ENCODE results near the gene HSDL2.

The HSDL2 gene

GRCh38 chr9:112465352-112465751, 85.4 kb downstream of the HSDL2 start:
- DNase-seq, result no peak

DNA sequence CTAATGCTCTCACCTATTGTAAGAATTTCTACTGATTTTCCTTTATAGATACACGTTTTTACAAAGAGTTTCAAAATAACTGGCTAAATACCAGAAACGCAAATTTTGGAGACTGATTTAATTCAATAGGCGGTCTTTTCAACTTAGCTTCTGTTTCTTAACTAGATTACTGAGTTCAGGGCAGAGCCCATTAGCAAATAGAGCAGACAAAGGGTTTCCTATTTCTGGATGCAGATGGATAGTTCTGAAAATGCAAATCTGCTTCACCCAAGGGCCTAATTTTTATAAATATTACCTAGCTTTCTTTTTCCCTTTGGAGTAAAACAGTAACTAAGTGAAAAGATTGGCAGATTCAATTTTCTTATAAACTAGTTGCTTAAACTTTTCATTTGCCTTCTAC, 93.1 kb downstream of the HSDL2 start:
- no peak for DNase-seq

GRCh38 chr9:112473986-112474385, 94.1 kb downstream of the HSDL2 start:
- no peak for DNase-seq

- DNase-seq, result no peak
Observed at GRCh38 chr9:112475318-112475717, 95.4 kb downstream of the HSDL2 start.

DNA sequence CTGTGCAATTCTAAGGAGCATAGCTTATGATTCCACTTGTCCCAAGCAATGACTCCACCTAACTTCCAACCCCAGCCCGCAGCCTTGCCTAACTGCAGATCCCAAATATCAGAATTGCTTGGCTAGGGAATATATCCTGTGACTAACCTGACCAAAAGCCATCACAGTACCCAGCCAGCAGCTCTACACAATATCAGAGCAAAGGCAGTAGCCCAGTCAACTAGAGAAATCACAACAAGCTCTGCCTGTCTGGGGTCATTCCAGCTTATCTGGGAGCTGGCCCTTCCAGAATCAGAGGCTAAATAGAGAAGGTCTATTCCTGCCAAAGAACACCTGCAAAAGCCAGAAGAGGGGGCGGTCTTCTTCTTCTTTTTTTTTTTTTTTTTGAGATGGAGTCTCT, 97.4 kb downstream of the HSDL2 start:
- no peak for DNase-seq

DNA sequence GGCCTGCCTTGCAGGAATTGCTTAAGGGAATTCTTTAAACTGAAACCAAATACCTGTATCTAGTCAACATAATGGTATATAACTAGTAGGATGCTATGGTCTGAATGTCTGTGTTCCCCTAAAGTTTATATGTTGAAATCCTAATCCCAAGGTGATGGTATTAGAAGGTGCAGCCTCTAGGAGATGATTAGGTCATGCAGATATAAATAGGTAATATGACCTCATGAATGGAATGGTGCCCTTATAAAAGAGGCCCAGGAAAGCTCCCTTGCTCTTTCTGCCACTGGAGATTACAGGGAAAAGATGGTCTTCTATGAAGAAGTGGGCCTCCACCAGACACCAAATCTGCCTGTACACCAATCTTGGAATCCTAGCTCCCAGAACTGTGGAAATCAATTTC, 99.3 kb downstream of the HSDL2 start:
- DNase-seq, result no peak

GRCh38 chr9:112484607-112485006, 104.7 kb downstream of the HSDL2 start:
- DNase-seq, result no peak

- no peak for DNase-seq
Observed at GRCh38 chr9:112485574-112485973, 105.7 kb downstream of the HSDL2 start.

DNA sequence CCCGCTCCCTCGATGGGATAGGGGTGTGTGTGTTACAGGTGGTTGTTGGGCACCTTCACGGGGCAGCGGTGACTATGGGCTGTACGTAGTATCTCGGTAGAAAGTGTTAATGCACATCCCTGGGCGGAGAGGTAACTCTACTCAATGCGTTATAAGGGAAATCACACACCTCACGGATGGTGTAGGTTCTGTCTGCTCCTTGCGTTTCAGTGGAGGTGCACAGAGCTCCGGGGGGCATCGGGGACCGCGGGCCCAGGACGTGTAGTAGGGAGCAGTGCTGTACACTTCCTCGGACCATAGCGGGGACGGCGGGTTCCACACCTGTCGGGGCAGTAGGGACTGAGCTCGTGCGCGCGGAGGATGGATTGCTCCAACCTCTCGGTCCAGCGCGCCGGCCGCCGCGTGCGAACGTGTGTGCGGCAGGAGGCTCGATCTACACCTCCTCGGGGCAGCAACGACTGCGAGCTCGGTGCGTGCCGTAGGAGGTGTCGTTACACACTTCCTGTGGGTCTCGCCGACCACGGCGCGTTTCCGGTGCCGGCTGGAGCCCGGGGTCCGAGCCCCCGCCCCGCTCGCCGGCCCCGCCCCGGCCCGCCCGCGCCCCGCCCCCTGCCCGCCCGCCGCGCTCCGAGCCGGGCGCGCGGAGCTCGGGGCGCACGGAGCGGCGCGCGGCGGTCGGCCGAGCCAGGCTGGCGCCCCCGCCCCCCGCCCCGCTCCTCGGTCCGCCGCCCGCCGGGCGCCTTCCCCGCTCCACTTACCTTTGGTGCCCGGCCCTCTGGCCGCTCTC, 106.5 kb downstream of the HSDL2 start, which contains the start of gene KIAA1958:
Gene KIAA1958, plus strand, starts transcription at position 607 of the 787 bp plus-strand sequence. CDS start 87,254 bp downstream, outside the sequence.
- no peak for DNase-seq

GRCh38 chr9:112487008-112487798, 107.3 kb downstream of the HSDL2 start:
- DNase-seq, result no peak

DNA sequence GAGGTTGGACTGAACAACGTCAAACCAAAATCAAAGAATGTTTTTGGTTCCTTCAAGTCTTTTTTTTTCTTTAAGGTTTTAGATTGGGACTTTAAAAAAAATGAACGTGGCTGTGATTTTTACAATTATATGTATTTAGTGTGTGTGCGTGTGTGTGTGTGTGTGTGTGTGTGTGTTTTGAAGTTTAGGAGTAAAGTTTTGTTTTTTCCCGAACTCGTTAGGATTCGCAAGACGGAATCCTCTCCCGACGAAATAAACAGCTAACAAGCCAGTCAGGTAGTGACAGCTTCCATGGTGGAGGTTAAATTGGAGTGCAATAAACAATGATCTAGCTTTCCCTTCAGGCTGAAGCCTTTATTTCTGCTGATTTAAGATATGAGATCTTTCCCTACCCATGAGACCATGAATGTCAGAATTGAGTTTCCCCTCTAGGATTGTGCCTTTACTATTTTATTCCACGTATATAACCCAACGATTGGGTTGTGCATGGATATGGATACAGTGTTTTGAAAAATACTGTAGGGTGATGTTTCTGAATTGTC, 108.0 kb downstream of the HSDL2 start:
- DNase-seq, result no peak

DNA sequence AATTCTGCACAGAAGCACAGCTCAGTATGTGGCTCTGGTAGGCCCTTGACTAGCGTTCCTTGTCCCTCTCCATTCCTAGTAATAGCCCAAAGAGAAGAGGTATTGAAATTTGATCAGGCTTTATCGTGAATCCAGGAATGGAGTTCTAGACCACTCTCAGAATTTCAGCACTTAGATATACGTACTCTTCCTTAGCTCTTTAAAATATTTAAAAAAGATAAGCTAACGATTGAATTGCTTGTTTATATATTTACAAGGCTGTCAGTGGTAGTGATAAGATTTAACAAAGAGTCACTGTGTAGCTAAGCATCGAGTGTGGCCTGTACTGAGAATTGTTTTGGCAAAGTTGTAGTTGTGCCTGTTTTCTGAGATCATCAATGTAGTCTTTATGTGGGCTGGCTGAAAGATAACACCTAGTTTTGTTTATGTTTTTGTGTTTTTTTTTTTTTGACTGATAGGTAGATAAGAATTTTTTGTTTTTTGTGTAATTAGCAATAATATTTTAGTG, 109.2 kb downstream of the HSDL2 start:
- no peak for DNase-seq

DNA sequence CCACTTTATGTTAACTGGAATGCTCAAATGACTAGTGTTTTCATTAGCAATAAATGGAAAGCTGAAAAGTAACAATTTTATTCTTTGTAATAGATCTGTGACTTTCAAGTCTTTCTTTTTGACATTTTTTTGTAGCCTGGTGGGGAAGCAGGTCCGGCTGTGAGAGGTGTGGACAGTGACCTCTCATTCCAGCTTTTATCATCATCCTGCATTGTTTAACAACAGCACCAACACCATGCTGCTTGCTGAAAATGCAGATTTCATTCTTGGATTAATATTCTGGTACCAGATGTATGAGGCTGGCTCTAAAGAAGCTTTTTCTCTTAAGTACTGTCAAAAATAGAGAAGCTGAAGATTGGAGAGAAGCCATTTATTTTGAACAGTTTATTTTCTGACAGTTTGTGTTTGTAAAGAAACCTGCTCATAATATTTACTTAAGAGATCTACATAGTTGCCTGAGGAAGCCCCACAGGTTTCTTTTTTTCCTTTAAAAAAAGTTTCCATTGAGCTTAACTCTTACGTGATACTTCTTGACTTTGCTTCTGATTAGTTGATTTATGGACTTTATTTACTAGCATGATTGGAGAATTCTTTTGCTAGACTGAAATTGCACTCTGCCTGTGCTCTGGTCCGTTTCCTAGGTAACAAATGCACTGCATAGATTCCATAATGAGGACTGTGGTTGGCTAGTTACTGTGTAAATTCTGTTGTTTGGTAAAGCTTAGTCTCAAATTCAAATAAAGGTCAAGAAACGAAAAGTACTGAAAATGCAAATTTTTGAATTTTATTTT, 110.2 kb downstream of the HSDL2 start:
- DNase-seq, result no peak

DNA sequence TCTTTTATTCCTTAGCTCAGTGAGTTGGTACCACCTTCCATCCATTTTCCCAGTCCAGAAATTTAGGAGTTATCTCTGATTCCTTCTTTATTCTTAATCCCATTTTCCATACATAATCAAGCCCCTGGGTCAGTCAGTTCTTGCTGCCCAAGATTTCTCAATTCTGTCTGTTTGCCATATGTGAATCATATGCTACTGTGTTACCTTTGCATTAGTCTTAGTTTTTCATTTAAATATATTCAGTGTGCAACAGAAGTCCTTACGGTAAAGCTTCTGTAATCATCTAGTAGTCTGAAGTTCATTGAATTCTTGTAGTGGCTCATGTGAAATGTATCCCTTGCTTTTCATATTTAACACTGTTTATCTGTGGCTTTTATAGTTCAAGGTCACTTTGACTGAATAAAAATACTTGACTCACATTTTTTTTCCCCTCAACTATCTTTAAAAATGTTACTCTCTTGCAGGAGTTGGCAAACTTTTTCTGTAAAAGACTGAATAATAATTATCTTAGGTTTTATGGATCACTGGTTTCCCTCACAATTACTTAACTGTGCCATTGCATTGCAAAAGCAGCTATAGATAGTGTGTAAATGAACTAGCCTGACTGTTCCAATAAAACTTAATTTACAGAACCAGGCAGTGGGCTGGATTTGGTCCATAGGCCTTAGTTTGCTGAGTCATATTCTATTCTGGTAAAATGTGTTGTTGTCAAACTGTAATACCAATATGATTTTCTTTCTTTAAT, 113.7 kb downstream of the HSDL2 start:
- DNase-seq, result no peak

DNA sequence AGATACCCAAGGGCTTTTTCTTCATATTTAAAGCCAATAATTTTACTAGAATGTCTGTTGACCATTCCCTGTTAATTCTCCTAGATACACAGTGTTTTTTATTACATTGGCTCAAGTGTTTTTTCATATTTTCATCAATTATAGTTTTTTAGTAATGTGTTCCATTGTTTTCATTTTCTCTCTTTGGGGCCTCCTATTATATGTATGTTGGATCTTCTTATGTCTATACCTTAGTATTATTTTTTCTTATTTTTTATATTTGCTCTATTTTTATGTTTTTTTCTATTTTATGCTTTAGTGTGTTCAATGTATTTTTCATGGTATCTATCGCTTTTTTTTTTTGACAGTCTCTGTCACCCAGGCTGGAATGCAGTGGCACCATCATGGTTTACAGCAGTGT, 114.2 kb downstream of the HSDL2 start:
- no peak for DNase-seq

DNA sequence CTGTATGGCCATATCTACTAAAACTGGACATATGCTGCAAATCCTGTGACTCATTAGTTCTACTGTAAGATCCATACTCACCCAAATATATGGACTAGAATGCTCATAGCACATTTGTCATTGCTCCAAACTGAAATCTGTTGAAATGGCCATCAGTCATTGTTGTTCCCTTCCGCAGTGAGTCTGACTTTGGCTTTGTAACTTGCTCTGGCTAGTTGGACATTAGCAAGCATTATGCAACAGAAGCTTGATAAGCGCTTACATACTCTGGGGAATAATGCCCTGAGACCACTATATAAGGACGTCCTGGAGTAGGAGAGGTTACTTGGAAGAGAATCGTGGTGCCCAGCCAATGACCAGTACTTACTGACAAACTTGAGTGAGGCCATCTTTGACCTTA, 115.7 kb downstream of the HSDL2 start:
- no peak for DNase-seq

DNA sequence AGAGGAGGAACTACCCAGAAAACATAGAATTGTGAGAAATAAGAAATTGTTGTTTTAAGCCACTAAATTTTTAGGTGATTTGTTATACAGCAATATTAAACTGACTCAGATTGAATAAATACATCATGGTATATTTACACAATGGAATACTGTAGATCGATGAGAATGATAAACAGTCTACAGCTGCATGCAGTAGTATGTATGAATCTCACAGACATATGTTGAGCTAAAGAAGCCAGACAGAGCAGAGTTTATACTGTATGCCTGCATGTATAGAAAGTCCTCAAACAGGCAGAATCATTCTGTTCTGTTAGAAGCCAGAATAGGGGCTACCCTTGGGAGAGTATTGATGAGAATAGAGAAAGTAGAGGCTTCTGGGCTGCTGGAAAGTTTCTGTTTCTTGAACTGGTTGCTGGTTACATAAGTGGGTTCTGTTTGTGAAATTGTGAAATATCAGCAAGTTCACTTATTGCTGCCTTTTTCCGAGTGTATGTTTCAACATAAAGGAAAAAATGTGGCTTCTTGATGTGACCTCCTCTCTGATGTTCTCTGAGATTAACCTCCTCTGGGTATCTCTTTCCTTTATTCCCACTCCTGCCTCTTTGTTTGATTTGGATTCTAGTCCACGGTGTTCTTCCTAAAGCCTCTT, 116.3 kb downstream of the HSDL2 start:
- DNase-seq, result no peak

GRCh38 chr9:112500842-112501241, 120.9 kb downstream of the HSDL2 start:
- DNase-seq, result no peak

GRCh38 chr9:112501287-112501686, 121.4 kb downstream of the HSDL2 start:
- DNase-seq, result no peak

- DNase-seq, result no peak
Observed at GRCh38 chr9:112502175-112502946, 122.5 kb downstream of the HSDL2 start.

DNA sequence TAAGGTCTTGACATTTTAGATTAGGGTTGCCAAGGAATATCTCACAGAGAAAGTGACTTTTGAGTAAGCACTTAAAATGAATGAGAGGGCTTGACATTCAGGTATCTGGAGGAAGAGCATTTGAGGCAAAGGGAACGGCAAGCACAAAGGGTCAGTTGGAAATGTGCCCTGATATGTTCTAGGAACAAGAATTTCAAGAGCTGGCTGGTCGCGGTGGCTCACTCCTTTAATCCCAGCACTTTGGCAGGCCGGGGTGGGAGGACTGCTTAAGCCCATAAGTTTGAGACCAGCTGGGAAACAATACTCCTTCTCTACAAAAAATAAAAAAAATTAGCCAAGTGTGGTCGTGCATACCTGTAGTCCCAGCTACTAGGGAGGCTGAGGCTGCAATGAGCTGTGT, 123.3 kb downstream of the HSDL2 start:
- DNase-seq, result no peak

Measured in GOT3 (cell line).